HepG2 (cell line): ENCODE data around the gene DCAKD. TPM values are rescaled to one million over a fixed set of nuclear protein-coding genes. Genes with fewer than 3 reads are reported as not detected.
A peak's percentile ranks its signal among the peaks of the same experiment; 100 is the strongest.

ENCODE experiments used
- ATF1 ChIP-seq: IDR thresholded peaks from 2 replicates; pipeline ENCODE4 v1.6.1; 2016; ENCODE audit warnings: mild to moderate bottlenecking, control low read depth
- ELF4 ChIP-seq: sonication (generic); formaldehyde crosslinking; IDR thresholded peaks from 2 replicates; pipeline ENCODE4 v1.5.0; 2020; ENCODE audit warnings: missing genetic modification reagents, mild to moderate bottlenecking, moderate library complexity, borderline replicate concordance
- FOXM1 ChIP-seq: sonication (generic); formaldehyde crosslinking; IDR thresholded peaks from 2 replicates; pipeline ENCODE4 v1.5.0; 2020; ENCODE audit warnings: missing genetic modification reagents
- GPN1 ChIP-seq: sonication (generic); formaldehyde crosslinking; IDR thresholded peaks from 2 replicates; pipeline ENCODE4 v1.5.1; 2020; ENCODE audit warnings: missing genetic modification reagents, borderline replicate concordance
- KDM2A ChIP-seq: sonication (generic); formaldehyde crosslinking; IDR thresholded peaks from 2 replicates; pipeline ENCODE4 v1.4.0; 2020; ENCODE audit warnings: low read depth, missing genetic modification reagents, borderline replicate concordance
- MYC ChIP-seq: sonication (generic); formaldehyde crosslinking; IDR thresholded peaks from 2 replicates; pipeline ENCODE4 v1.9.0; 2021; ENCODE audit warnings: missing genetic modification reagents, borderline replicate concordance
- NFIC ChIP-seq: IDR thresholded peaks from 2 replicates; pipeline ENCODE4 v1.6.1; 2012; ENCODE audit warnings: mild to moderate bottlenecking, low read length, inconsistent platforms
- PHF8 ChIP-seq: sonication (generic); formaldehyde crosslinking; IDR thresholded peaks from 2 replicates; pipeline ENCODE4 v1.5.0; 2020; ENCODE audit warnings: missing genetic modification reagents
- PREB ChIP-seq: sonication (generic); formaldehyde crosslinking; IDR thresholded peaks from 2 replicates; pipeline ENCODE4 v1.4.0; 2020; ENCODE audit warnings: missing genetic modification reagents
- RAD51 ChIP-seq: fragments of 450-650 bp; IDR thresholded peaks from 2 replicates; pipeline ENCODE4 v1.6.1; 2016; ENCODE audit warnings: borderline replicate concordance
- SNRNP70 ChIP-seq: fragments of 200-400 bp; formaldehyde crosslinking; IDR thresholded peaks from 2 replicates; pipeline ENCODE4 v1.6.1; 2017; ENCODE audit warnings: mild to moderate bottlenecking, low read depth, low read length, moderate library complexity
- SOX13 ChIP-seq, 3 experiments: fragments of 450-650 bp in 1 of 3; sonication (generic) in 1 of 3; formaldehyde crosslinking in 1 of 3; IDR thresholded peaks in 2 of 3; conservative IDR thresholded peaks in 1 of 3; 2 replicates each; pipeline versions ENCODE4 v1.5.0 to v1.6.1; 2016 to 2020; ENCODE audit warnings: antibody characterized with exemption in 1 of 3, mild to moderate bottlenecking in 1 of 3, missing compliant biosample characterization in 1 of 3, missing genetic modification reagents in 1 of 3, moderate library complexity in 1 of 3
- SRY ChIP-seq: sonication (generic); formaldehyde crosslinking; IDR thresholded peaks from 2 replicates; pipeline ENCODE4 v1.8.0; 2022; ENCODE audit warnings: mild to moderate bottlenecking, missing genetic modification reagents
- ZBTB40 ChIP-seq, 2 experiments: fragments of 450-650 bp in 1 of 2; sonication (generic) in 1 of 2; formaldehyde crosslinking in 1 of 2; IDR thresholded peaks; 2 replicates each; pipeline versions ENCODE4 v1.6.1 to v1.8.0; 2016 to 2022; ENCODE audit warnings: antibody characterized with exemption in 1 of 2, mild to moderate bottlenecking in 1 of 2, missing genetic modification reagents in 1 of 2
- ZNF253 ChIP-seq: sonication (generic); formaldehyde crosslinking; IDR thresholded peaks from 2 replicates; pipeline ENCODE4 v1.8.0; 2022; ENCODE audit warnings: mild to moderate bottlenecking, missing genetic modification reagents, borderline replicate concordance
- ZNF460 ChIP-seq: sonication (generic); formaldehyde crosslinking; IDR thresholded peaks from 2 replicates; pipeline ENCODE4 v1.5.1; 2020; ENCODE audit warnings: missing genetic modification reagents, mild to moderate bottlenecking, borderline replicate concordance
- ZNF576 ChIP-seq: sonication (generic); formaldehyde crosslinking; IDR thresholded peaks from 2 replicates; pipeline ENCODE4 v1.4.0; 2020; ENCODE audit warnings: mild to moderate bottlenecking, missing genetic modification reagents
- ZNF768 ChIP-seq: sonication (generic); formaldehyde crosslinking; IDR thresholded peaks from 2 replicates; pipeline ENCODE4 v1.4.0; 2020; ENCODE audit warnings: missing genetic modification reagents
- ZNF839 ChIP-seq: sonication (generic); formaldehyde crosslinking; IDR thresholded peaks from 2 replicates; pipeline ENCODE4 v1.4.0; 2020; ENCODE audit warnings: missing genetic modification reagents, mild to moderate bottlenecking, borderline replicate concordance
- polyA plus RNA-seq, 8 experiments: library from polyadenylated mRNA; depleted of rRNA in 3 of 8; stranded (reverse) in 7 of 8; unstranded in 1 of 8; fragments of >200 nt; fragmentation: Illumina TruSeq in 4 of 8; extraction: Trizol in 4 of 8; gene quantifications; 2 replicates each; pipeline versions ENCODE4 v1.2.1 to v1.2.3, GENCODE V29; 2011 to 2016; ENCODE audit warnings: low read depth in 4 of 8, missing spikeins in 1 of 8, mixed read lengths in 1 of 8; ENCODE audit not compliant: insufficient read depth in 1 of 8
- total RNA-seq, 5 experiments: library from RNA; depleted of rRNA; stranded (reverse); fragments of >200 nt; fragmentation: Illumina TruSeq; extraction: Trizol; gene quantifications; 2 replicates each; pipeline ENCODE4 v1.2.3, GENCODE V29; 2016; ENCODE audit warnings: low read depth in 1 of 5

Gene DCAKD
- total and polyA plus RNA-seq, 2 of the 13 experiments (the other 11 are each of a cell fraction or from before 2014, with no cell fraction given) = 25.9 to 29.2 TPM

- TF ChIP-seq ZBTB40 (IDR thresholded peaks at IDR 0.05) (no peak), ZBTB40 (CRISPR knock-in tag; IDR thresholded peaks at IDR 0.05) (no peak), GPN1 (CRISPR knock-in tag) (no peak), SOX13 (IDR thresholded peaks at IDR 0.05) (no peak), SOX13 (CRISPR knock-in tag; conservative IDR thresholded peaks at IDR 0.05 in 1 of 2, IDR thresholded peaks at IDR 0.05 in 1 of 2) (0 out of 4 replicates have a peak, but pooled peaks of 1 of the 2 experiments have one; percentile 15), RAD51 (no peak), MYC (CRISPR knock-in tag) (no peak; the same call in 1 of the 2 replicates), ELF4 (CRISPR knock-in tag) (no peak), SRY (CRISPR knock-in tag) (no peak), ZNF576 (CRISPR knock-in tag) (no peak), KDM2A (peak; percentile 33; the same call in 1 of the 2 replicates), SNRNP70 (no peak), ATF1 (no peak), ZNF839 (no peak), PHF8 (peak; percentile 19; the same call in 1 of the 2 replicates), NFIC (no peak), PREB (CRISPR knock-in tag) (no peak), ZNF460 (no peak), ZNF768 (CRISPR knock-in tag) (no peak; the same call in 1 of the 2 replicates), ZNF253 (CRISPR knock-in tag) (no peak), FOXM1 (no peak)
Measured at GRCh38 chr17:45098869-45099616, 47.6 kb upstream of the DCAKD start (continued).
